Measurements from ENCODE around the gene RAF1. TPM values are rescaled to one million over a fixed set of nuclear protein-coding genes. Genes with fewer than 3 reads are reported as not detected.

The RAF1 gene
- total and polyA plus RNA-seq, 2 donors (not counting 3 experiments of a cell fraction or from before 2014, with no cell fraction given): 73.8 to 86.2 TPM

DNA sequence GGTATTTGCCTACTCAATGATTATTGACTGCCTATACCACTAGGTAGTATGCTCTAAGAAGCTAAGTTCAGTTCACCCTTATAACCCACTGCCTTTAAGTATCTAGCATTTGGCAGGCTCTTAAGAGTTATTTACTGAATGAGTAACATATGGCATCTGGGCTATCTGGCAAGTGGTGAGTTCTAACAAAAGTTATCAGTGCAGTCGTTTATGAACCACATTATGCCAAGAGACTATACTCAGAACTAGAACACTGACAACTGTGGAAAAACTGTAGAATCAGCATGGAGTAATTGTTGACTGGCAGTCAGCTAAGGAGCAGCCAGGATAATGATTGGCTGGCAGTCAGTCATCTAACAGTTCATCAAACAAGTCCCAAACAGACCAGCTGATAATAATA is 25.8 kb downstream of the RAF1 start:
- peaks cover 82% of the 10 kb centered on the region for H3K79me2 ChIP-seq (ENCODE audit: control insufficient read depth, insufficient read depth, low read length)
- FAIRE-seq: no peak
- no peak overlapping the region for H3K4me3 ChIP-seq (replicated peaks in 1 of 3; ENCODE audit: insufficient read depth in 1 of 3, low read depth in 1 of 3, low read length in 3 of 3)
- H3K27me3 ChIP-seq (ENCODE audit: control insufficient read depth in 2 of 2, insufficient read depth in 2 of 2, low read length in 2 of 2): no peaks in the 10 kb centered on the region
- dilution Hi-C loops (cut with MboI; ENCODE audit: extremely low pct_ligation_motif_present, low sequenced_read_pairs): no loop called here
- intact Hi-C loops (cut with micrococcal nuclease): no loop called here
- DNase-seq (ENCODE audit: low read depth, low spot score): no peak
- BruUV-seq (replicated peaks): no TSS peak
- H3K9me1 ChIP-seq (replicated peaks; ENCODE audit: control insufficient read depth, extremely low read depth, insufficient read depth, low read length): no peaks in the 10 kb centered on the region
- H3K9me3 ChIP-seq (replicated peaks; ENCODE audit: control insufficient read depth, insufficient read depth, low read length): no peaks in the 10 kb centered on the region
- no peak overlapping the region for H3K9ac ChIP-seq (replicated peaks; ENCODE audit: extremely low read depth, insufficient read depth, low read length)
- ChIA-PET POLR2A (no interaction called here), CTCF (no interaction called here)
- no peak overlapping the region for H2AFZ ChIP-seq (ENCODE audit: low read depth, low read length)
- H3K27ac ChIP-seq (ENCODE audit: insufficient read depth, low read depth, low read length): no peak overlapping the region
- no peaks in the 10 kb centered on the region for H3K36me3 ChIP-seq (ENCODE audit: control insufficient read depth in 2 of 2, extremely low read depth in 1 of 2, insufficient read depth in 2 of 2, low read length in 2 of 2)
- peaks cover 5% of the 10 kb centered on the region for H4K20me1 ChIP-seq (replicated peaks; ENCODE audit: control insufficient read depth, extremely low read depth, insufficient read depth, low read length)
- H3K4me2 ChIP-seq (ENCODE audit: insufficient read depth, low read length): no peak overlapping the region
- TF ChIP-seq MAX (IDR thresholded peaks at IDR 0.05; ENCODE audit: insufficient read depth, insufficient read length): no peak
- TF ChIP-seq, protein P1, sequence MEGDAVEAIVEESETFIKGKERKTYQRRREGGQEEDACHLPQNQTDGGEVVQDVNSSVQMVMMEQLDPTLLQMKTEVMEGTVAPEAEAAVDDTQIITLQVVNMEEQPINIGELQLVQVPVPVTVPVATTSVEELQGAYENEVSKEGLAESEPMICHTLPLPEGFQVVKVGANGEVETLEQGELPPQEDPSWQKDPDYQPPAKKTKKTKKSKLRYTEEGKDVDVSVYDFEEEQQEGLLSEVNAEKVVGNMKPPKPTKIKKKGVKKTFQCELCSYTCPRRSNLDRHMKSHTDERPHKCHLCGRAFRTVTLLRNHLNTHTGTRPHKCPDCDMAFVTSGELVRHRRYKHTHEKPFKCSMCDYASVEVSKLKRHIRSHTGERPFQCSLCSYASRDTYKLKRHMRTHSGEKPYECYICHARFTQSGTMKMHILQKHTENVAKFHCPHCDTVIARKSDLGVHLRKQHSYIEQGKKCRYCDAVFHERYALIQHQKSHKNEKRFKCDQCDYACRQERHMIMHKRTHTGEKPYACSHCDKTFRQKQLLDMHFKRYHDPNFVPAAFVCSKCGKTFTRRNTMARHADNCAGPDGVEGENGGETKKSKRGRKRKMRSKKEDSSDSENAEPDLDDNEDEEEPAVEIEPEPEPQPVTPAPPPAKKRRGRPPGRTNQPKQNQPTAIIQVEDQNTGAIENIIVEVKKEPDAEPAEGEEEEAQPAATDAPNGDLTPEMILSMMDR (IDR thresholded peaks at IDR 0.05; ENCODE audit: extremely low read depth in 1 of 2, insufficient read depth in 1 of 2, low read depth in 1 of 2, low read length in 2 of 2): no peak
- no peak for TF ChIP-seq FOS (IDR thresholded peaks at IDR 0.05; ENCODE audit: borderline replicate concordance, insufficient read depth, low read length)
- no peaks in the 10 kb centered on the region for H3K4me1 ChIP-seq (ENCODE audit: control insufficient read depth, extremely low read depth, insufficient read depth, low read length)

- intact Hi-C loops (cut with micrococcal nuclease) (no loop called here), dilution Hi-C loops (cut with MboI; ENCODE audit: extremely low pct_ligation_motif_present, low sequenced_read_pairs) (no loop called here)
- ChIA-PET CTCF (interaction anchor here (1.4 kb wide), 1 partner anchor 11 kb away, joined by 3 read pairs; no protein-coding TSS in a partner anchor), POLR2A (interaction anchor here (0.7 kb wide), 1 partner anchor 12 kb away, joined by 3 read pairs; no protein-coding TSS in a partner anchor)
- no peaks in the 10 kb centered on the region for H3K27me3 ChIP-seq (ENCODE audit: control insufficient read depth in 2 of 2, insufficient read depth in 2 of 2, low read length in 2 of 2)
- no peak overlapping the region for H3K4me2 ChIP-seq (ENCODE audit: insufficient read depth, low read length)
- no peaks in the 10 kb centered on the region for H3K9me1 ChIP-seq (replicated peaks; ENCODE audit: control insufficient read depth, extremely low read depth, insufficient read depth, low read length)
- H3K27ac ChIP-seq (ENCODE audit: insufficient read depth, low read depth, low read length): no peak overlapping the region
- TF ChIP-seq POLR2A (IDR thresholded peaks at IDR 0.05; ENCODE audit: low read depth, low read length) (no peak), FOS (IDR thresholded peaks at IDR 0.05; ENCODE audit: borderline replicate concordance, insufficient read depth, low read length) (no peak), MYC (IDR thresholded peaks at IDR 0.05; ENCODE audit: low read depth, low read length) (no peak), MAX (IDR thresholded peaks at IDR 0.05; ENCODE audit: insufficient read depth, insufficient read length) (no peak)
- TF ChIP-seq, protein P1 (IDR thresholded peaks at IDR 0.05; ENCODE audit: extremely low read depth in 1 of 2, insufficient read depth in 1 of 2, low read depth in 1 of 2, low read length in 2 of 2): no peak
- H3K9me3 ChIP-seq (replicated peaks; ENCODE audit: control insufficient read depth, insufficient read depth, low read length): no peaks in the 10 kb centered on the region
- no peaks in the 10 kb centered on the region for H3K36me3 ChIP-seq (ENCODE audit: control insufficient read depth in 2 of 2, extremely low read depth in 1 of 2, insufficient read depth in 2 of 2, low read length in 2 of 2)
- DNase-seq (ENCODE audit: low read depth, low spot score) (no peak), FAIRE-seq (no peak)
- peaks cover 90% of the 10 kb centered on the region for H3K79me2 ChIP-seq (ENCODE audit: control insufficient read depth, insufficient read depth, low read length)
- H3K9ac ChIP-seq (replicated peaks; ENCODE audit: extremely low read depth, insufficient read depth, low read length): no peak overlapping the region
- BruUV-seq (replicated peaks): no TSS peak
- H3K4me1 ChIP-seq (ENCODE audit: control insufficient read depth, extremely low read depth, insufficient read depth, low read length): no peaks in the 10 kb centered on the region
- no peak overlapping the region for H3K4me3 ChIP-seq (replicated peaks in 1 of 3; ENCODE audit: insufficient read depth in 1 of 3, low read depth in 1 of 3, low read length in 3 of 3)
- peaks cover 3% of the 10 kb centered on the region for H4K20me1 ChIP-seq (replicated peaks; ENCODE audit: control insufficient read depth, extremely low read depth, insufficient read depth, low read length)
- H2AFZ ChIP-seq (ENCODE audit: low read depth, low read length): no peak overlapping the region
Measured at GRCh38 chr3:12633108-12633507, 30.8 kb downstream of the RAF1 start.

All from endothelial cell of umbilical vein (primary cell).